Activated CD4-positive, alpha-beta T cell treated with anti-CD3 and anti-CD28 coated beads, Interleukin-10, Interleukin-2, amounts not matched to agents 100 ng/mL and 50 ng/mL, durations not matched to agents 16 hours and 8 hours (primary cell): ENCODE data around the gene ELP5.
"Not testable (repeated sequence)": the region's sequence is repeated elsewhere in the genome, so short reads cannot be mapped to it uniquely, and the experiment has no call there.

ENCODE experiments used
- DNase-seq: peaks from one replicate; pipeline ENCODE4 v3.0.0-alpha.2; 2020

ELP5 gene

GRCh38 chr17:7237761-7238419, 14.1 kb upstream of the ELP5 start:
- DNase-seq: peak; percentile 91

- no peak for DNase-seq
Observed at GRCh38 chr17:7238420-7239090, 13.5 kb upstream of the ELP5 start.

DNA sequence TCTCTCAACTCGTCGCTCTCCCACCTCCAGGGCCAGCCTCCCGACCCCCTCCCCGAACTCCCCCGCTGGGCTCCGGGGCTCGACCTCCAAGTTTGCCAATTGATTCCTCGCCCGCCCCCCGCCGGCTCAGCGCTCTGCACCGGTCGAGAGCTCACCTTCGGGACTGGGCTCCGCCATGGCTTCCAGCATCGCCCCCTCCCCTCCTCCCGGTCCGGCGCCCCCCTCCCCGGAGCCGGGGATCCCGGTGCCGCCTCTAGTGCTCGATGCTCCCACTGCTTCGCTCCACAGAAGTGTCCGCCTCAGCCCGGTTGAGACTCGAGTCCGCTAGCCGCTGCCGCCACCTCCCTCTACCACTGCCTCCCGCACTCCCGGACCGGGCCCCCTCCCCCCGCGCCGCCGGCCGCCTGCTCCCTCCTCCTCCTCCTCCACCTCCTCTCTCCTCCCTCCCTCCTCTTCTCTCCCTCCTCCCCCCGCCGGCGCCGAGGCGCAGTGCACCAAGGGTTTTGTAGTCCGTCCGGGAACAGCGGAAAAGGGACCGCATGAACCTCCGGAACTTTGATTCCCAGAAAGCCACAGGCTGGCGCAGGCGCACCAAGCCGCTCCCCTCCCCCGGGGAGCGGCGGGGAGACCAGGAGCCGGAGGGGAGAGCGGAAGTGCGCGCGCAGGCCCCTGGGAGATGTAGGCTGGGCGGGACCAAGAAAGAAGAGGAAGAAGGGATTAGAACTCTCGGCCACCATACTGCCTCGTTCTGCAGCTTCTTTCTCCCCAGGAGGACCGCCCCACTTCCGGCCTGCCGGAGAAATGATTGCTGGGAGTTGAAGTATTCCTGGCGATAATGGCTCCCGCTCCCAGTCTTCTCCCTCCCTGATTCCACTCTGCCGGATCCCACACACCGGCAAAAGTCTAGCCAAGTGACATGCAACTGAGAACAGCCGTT, 12.7 kb upstream of the ELP5 start, which contains the start of gene PHF23:
TSS of gene PHF23 (minus strand) at position 367 of the 937 bp plus-strand sequence. CDS start at position 189, 178 bp downstream.
- DNase-seq: peak; percentile 100

DNA sequence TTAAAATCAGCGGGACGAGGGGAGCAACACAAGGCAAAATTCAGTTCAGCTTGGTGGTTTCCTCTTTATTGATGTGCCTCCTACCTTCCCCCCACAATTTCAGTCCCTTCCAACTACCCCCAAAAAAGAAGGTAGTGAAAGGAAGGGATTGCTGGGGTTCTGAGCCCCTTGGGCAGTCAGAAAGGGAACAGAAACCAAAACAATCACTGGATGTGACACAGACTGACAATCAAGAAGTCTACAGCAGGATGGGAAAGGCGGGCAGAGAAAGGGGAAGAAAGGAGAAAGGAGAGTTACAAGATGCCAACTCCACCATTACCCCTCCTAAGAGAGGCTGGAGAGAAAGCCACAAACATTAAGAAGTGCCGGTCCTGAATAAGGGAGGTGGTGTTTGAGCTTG, 11.6 kb upstream of the ELP5 start:
- no peak for DNase-seq

DNA sequence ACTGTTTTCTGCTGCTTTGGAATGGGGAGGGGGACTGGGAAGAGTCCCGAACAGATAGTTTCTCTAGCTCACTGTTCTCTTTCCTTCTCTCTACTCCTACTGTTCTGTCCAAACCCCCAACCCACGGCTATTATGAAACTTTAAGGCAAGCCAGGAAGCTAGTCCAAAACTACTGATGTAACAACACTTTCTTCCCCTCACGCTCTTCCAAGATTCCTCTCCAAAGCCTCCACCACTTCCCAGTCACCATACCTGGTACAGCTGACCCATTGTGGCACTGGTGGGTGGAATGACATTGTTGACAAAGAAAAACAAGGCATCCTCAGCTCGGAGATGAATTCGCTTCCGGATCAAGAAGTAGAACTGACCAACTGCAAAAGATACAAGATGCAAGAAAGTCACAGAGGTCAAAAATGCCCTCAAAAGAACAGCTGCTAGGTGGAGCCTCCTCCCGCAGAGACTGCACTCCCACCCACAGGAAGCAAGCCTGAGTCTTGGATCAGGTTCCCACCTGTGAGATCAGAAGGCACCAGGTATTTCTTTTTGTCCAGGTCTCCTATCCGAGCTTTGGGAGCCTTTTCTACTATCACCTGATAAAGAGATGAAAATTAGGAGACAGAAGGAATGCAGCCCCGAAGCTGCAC, 10.8 kb upstream of the ELP5 start:
- DNase-seq: no peak

GRCh38 chr17:7241783-7242716, 10.0 kb upstream of the ELP5 start, which contains the start of gene GABARAP:
TSS of gene GABARAP (minus strand) at chr17:7242449. CDS start at chr17:7242330, 119 bp downstream.
- peak; percentile 89 for DNase-seq

DNA sequence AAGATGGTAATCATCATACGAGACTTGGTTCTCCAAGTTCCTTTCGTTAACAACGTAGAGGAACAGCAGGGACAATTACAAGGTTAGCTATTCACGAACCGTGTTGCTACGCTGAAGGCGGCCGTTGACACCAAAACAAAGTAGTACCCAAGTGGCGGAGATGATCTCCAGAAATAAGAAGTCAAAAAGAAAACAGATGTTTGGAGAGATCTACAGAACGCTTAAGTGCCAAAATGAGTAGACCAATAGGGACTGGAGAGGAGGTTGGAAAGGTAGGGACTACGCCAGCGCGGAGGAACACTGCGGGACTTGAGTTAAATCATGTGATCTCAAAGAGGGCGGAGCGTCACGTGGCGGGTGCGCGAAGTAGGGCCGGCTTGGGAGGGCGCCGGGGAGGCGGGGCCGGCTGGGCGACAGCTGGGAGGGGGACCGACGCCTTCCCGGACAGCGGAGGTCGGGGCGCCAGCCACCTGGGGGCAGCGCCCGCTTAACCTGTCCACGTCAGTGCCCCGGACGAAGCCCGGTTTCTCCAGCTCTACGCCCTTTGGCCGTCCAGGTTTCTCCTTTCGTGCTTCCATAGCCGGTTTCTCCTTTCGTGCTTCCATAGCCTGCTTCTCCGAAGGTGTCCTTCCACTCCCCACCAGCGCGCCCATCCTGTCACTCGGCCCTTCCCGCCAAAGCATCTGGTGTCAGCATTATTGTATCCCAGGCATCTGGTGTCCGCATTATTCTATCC, 9.1 kb upstream of the ELP5 start:
- peak; percentile 92 for DNase-seq

GRCh38 chr17:7243453-7243729, 8.6 kb upstream of the ELP5 start:
- no peak for DNase-seq

- not testable (repeated sequence) for DNase-seq
Observed at GRCh38 chr17:7243838-7244237, 8.2 kb upstream of the ELP5 start.

- DNase-seq: no peak
Observed at GRCh38 chr17:7246779-7247178, 5.2 kb upstream of the ELP5 start.

DNA sequence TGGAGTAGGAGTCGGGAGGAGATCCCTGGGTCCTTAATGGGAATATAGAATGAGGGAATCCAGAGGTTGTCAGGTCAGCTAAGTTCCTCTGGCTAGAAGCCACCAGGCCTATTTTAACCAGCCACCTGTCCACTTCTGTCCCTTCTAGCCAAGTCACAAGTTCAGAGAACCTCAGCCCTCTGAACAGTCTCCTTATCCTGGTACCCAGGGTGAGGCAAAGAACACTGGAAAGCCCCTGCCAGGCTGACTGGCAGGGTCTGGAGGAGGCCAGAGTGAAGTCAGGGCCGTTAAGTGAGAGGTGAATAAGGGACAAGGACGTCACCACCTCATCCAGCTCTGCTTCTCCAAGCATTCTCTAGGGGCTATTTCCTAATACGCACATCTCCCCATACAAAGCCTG, 3.2 kb upstream of the ELP5 start:
- no peak for DNase-seq

- no peak for DNase-seq
Observed at GRCh38 chr17:7249214-7249613, 2.8 kb upstream of the ELP5 start.

GRCh38 chr17:7249830-7250229, 2.2 kb upstream of the ELP5 start:
- DNase-seq: no peak

- DNase-seq: no peak
Observed at GRCh38 chr17:7250695-7251627, 1.1 kb upstream of the ELP5 start.

GRCh38 chr17:7251661-7252175, 297 bp upstream of the ELP5 start, which contains the start of gene CTDNEP1:
TSS of gene CTDNEP1 (minus strand) at chr17:7251734. CDS start at chr17:7251296, 438 bp downstream.
- DNase-seq: peak; percentile 100

- DNase-seq: no peak
Observed at GRCh38 chr17:7253082-7253481, 1.1 kb downstream of the ELP5 start.

DNA sequence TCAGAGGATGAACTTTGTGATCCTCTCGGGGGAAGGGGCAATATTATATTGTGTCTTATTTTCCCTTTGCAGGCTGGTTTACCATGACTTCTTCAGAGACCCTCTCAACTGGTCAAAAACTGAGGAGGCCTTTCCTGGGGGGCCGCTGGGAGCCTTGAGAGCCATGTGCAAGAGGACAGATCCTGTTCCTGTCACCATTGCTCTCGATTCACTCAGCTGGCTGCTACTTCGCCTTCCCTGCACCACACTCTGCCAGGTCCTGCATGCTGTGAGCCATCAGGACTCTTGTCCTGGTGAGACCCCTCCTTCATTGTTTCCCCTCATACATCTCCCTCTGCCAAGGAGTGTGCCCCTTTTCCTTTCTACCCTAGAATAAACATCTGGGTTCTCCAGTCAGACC, 2.5 kb downstream of the ELP5 start:
- DNase-seq: no peak

GRCh38 chr17:7256766-7257456, 4.9 kb downstream of the ELP5 start:
- DNase-seq: no peak
